Osteoblast (primary cell): ENCODE data around the gene FAM210A. TPM values are rescaled to one million over a fixed set of nuclear protein-coding genes. Genes with fewer than 3 reads are reported as not detected.

Experiments
- DNase-seq: peaks from one replicate; pipeline ENCODE4 v3.0.0; 2011; ENCODE audit warnings: low spot score, mixed read lengths; ENCODE audit not compliant: insufficient read length; ENCODE audit errors: missing footprints
- H2AFZ ChIP-seq: 2 replicates; pipeline ENCODE4 v1.6.0; 2011; ENCODE audit warnings: mild to moderate bottlenecking, low read length
- H3K27ac ChIP-seq: 2 replicates; pipeline ENCODE4 v1.5.1; 2011; ENCODE audit warnings: mild to moderate bottlenecking, low read depth, low read length, moderate library complexity
- H3K27me3 ChIP-seq: 2 replicates; pipeline ENCODE4 v1.6.0; 2012; ENCODE audit warnings: mild to moderate bottlenecking, control low read depth, inconsistent platforms, low read length, moderate library complexity; ENCODE audit not compliant: insufficient read depth
- H3K36me3 ChIP-seq: 2 replicates; pipeline ENCODE4 v1.5.1; 2011; ENCODE audit warnings: mild to moderate bottlenecking, low read length, control low read depth, moderate library complexity; ENCODE audit not compliant: insufficient read depth
- H3K4me1 ChIP-seq: 2 replicates; pipeline ENCODE4 v1.5.1; 2011; ENCODE audit warnings: mild to moderate bottlenecking, low read length, control low read depth, moderate library complexity; ENCODE audit not compliant: insufficient read depth
- H3K4me2 ChIP-seq: 2 replicates; pipeline ENCODE4 v1.6.0; 2011; ENCODE audit warnings: mild to moderate bottlenecking, low read length; ENCODE audit not compliant: insufficient read depth
- H3K4me3 ChIP-seq: fragments of 200-600 bp; sonication (generic); 3 replicates; pipeline ENCODE4 v1.5.1; 2012; ENCODE audit warnings: mild to moderate bottlenecking, low read length, inconsistent platforms; ENCODE audit not compliant: insufficient read depth
- H3K79me2 ChIP-seq: 2 replicates; pipeline ENCODE4 v1.6.0; 2012; ENCODE audit warnings: mild to moderate bottlenecking, low read length, control low read depth, inconsistent platforms; ENCODE audit not compliant: insufficient read depth
- H3K9me3 ChIP-seq: 2 replicates; pipeline ENCODE4 v1.5.1; 2011; ENCODE audit warnings: low read depth, low read length, control low read depth
- H4K20me1 ChIP-seq: 2 replicates; pipeline ENCODE4 v1.6.0; 2012; ENCODE audit warnings: mild to moderate bottlenecking, low read length, control low read depth; ENCODE audit not compliant: insufficient read depth
- total RNA-seq: library from RNA; depleted of rRNA; stranded (reverse); fragments of >200 nt; gene quantifications from 2 replicates; pipeline ENCODE4 v1.2.3, GENCODE V29; 2012
- TF ChIP-seq, protein P1 (sequence below): IDR thresholded peaks from 2 replicates; pipeline ENCODE4 v1.5.1; 2011; ENCODE audit warnings: mild to moderate bottlenecking, low read depth, low read length, moderate library complexity; ENCODE audit errors: extremely low read depth

The FAM210A gene
- total RNA-seq, 1 donor: 24.6 TPM

DNA sequence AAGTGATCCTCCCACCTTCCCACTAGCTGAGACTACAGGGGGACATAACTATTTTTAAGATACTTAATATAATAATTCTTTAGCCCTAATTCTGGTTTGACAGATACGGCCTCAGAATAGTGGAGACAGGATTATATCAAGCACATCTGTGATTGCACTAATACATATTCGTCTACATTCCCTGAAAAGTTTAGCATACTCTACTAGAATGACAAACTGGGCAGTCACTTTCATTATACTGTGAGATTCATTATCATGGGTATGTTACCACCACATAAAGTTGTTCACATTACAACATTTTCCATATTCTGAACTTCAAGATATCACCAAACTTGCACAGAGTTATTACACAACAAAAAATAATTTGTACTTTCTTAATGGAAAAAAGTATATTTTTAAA is 11.0 kb downstream of the FAM210A start:
- H3K79me2 ChIP-seq: peaks cover 91% of the 10 kb centered on the region
- no peak for DNase-seq
- TF ChIP-seq, protein P1, sequence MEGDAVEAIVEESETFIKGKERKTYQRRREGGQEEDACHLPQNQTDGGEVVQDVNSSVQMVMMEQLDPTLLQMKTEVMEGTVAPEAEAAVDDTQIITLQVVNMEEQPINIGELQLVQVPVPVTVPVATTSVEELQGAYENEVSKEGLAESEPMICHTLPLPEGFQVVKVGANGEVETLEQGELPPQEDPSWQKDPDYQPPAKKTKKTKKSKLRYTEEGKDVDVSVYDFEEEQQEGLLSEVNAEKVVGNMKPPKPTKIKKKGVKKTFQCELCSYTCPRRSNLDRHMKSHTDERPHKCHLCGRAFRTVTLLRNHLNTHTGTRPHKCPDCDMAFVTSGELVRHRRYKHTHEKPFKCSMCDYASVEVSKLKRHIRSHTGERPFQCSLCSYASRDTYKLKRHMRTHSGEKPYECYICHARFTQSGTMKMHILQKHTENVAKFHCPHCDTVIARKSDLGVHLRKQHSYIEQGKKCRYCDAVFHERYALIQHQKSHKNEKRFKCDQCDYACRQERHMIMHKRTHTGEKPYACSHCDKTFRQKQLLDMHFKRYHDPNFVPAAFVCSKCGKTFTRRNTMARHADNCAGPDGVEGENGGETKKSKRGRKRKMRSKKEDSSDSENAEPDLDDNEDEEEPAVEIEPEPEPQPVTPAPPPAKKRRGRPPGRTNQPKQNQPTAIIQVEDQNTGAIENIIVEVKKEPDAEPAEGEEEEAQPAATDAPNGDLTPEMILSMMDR: no peak

DNA sequence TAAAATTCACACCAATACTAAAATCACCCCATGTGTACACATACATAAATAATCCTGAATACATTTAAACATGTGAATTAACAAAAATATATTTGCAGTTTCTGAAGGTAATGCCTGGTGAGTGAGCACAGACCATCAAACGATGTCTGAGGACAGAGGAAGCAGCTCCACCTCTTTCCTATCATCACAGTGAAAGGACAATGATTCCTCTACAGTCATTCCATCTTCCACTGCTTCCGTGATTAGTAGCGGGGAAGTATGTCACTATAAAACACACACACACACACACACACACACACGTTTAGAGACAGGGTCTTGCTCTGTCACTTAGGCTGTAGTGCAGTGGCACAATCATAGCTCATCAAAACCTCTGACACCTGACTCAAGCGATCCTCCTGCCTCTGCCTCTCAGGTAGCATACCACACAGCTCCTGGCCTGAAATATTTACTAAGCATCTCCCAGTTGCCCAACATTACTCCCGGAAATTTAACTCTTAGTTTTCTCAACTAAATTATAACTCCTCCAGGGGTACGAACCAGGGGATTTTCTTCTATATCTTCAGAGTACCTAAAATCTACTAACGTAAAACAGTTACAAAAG is 12.8 kb downstream of the FAM210A start:
- TF ChIP-seq, protein P1: no peak
- Histone ChIP-seq H3K27ac (no peak overlapping the region), H2AFZ (no peak overlapping the region), H3K27me3 (no peaks in the 10 kb centered on the region), H3K79me2 (peaks cover 91% of the 10 kb centered on the region), H4K20me1 (peaks cover 20% of the 10 kb centered on the region), H3K36me3 (no peaks in the 10 kb centered on the region), H3K4me2 (no peak overlapping the region), H3K4me1 (peaks cover 3% of the 10 kb centered on the region), H3K4me3 (no peak overlapping the region), H3K9me3 (no peaks in the 10 kb centered on the region)
- DNase-seq: no peak

More for the DNA sequence above, 11.0 kb downstream of the FAM210A start:
- H4K20me1 ChIP-seq: peaks cover 28% of the 10 kb centered on the region
- H3K36me3 ChIP-seq: no peaks in the 10 kb centered on the region
- peaks cover 3% of the 10 kb centered on the region for H3K4me1 ChIP-seq
- H3K27me3 ChIP-seq: no peaks in the 10 kb centered on the region
- no peaks in the 10 kb centered on the region for H3K9me3 ChIP-seq
- H3K27ac ChIP-seq: no peak overlapping the region
- H3K4me2 ChIP-seq: no peak overlapping the region
- no peak overlapping the region for H3K4me3 ChIP-seq
- no peak overlapping the region for H2AFZ ChIP-seq

DNA sequence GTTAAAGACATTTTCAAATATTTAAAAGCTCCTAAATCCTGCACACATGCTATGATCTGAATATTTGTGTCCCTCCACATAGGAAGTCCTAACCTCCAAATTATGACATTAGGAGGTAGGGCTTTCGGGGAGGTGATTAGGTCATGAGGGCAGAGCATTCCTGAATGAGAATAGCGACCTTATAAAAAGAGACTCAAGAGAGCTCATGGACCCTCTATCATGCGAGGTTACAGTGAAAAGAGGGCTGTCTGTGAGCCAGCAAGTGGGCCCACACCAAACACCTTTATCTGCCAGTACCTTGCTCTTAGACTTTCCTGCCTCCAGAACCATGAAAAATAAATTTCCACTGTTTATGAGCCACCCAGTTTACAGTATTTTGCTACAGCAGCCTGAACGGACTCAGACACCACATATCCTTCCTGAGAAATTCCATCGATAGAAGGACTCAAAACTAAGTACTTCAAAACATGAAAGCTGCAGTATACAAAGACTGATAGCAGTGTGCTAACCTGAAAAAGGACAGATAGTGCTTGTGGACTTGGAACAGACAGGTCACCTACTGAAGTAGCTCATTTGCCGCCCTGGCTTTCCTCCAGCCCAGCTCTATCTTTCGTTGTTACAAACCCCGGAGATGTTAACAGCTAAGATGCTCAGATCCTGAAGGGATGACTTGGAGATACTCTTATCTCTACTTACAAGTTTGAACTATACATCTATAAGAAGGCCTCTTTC is 13.8 kb downstream of the FAM210A start:
- no peaks in the 10 kb centered on the region for H3K27me3 ChIP-seq
- no peaks in the 10 kb centered on the region for H3K36me3 ChIP-seq
- H3K79me2 ChIP-seq: peaks cover 86% of the 10 kb centered on the region
- no peak overlapping the region for H3K27ac ChIP-seq
- no peak overlapping the region for H2AFZ ChIP-seq
- no peak overlapping the region for H3K4me2 ChIP-seq
- H3K4me1 ChIP-seq: peaks cover 3% of the 10 kb centered on the region
- peaks cover 14% of the 10 kb centered on the region for H4K20me1 ChIP-seq
- H3K9me3 ChIP-seq: no peaks in the 10 kb centered on the region
- no peak for DNase-seq
- TF ChIP-seq, protein P1: no peak
- H3K4me3 ChIP-seq: no peak overlapping the region

DNA sequence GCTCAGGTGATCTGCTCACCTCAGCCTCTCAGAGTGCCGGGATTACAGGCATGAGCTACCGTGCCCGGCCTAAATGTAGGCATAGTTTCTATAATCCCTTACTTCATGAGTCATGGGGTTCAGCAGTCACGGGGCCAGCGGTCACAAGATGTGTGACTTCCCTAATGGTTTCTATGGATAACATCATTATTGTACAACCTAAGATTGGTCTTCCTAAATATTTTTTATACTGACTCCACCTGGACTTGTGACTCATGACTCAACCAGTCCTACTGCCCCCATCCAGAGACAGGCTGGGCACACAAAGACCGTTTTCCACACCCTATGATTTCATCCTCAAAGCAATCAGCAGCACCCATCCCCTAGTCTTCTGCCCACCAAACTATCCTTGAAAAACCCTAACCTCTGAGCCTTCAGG is 15.9 kb downstream of the FAM210A start:
- H3K27ac ChIP-seq: no peak overlapping the region
- no peak overlapping the region for H2AFZ ChIP-seq
- H3K36me3 ChIP-seq: no peaks in the 10 kb centered on the region
- no peaks in the 10 kb centered on the region for H3K9me3 ChIP-seq
- peaks cover 84% of the 10 kb centered on the region for H3K79me2 ChIP-seq
- H3K27me3 ChIP-seq: no peaks in the 10 kb centered on the region
- peaks cover 3% of the 10 kb centered on the region for H3K4me1 ChIP-seq
- H3K4me3 ChIP-seq: no peak overlapping the region
- DNase-seq: peak; percentile 9
- TF ChIP-seq, protein P1: no peak
- no peak overlapping the region for H3K4me2 ChIP-seq
- H4K20me1 ChIP-seq: peaks cover 9% of the 10 kb centered on the region
